Embryonic facial prominence (tissue), 1 donor: ENCODE measurements around the gene SYT4.

Experiments
- DNase-seq: peaks from one replicate; pipeline ENCODE4 v3.0.0-alpha.2; 2016; ENCODE audit errors: extremely low spot score

Gene SYT4

GRCh38 chr18:43220691-43221090, 56.6 kb downstream of the SYT4 start:
- DNase-seq, result no peak
